LNCaP clone FGC (cell line): ENCODE measurements around the gene CCPG1.

ENCODE experiments used
- DNase-seq: peaks from one replicate; pipeline ENCODE4 v3.0.0-alpha.2; 2011; ENCODE audit warnings: low read depth
- H3K4me3 ChIP-seq: 2 replicates; pipeline ENCODE4 v1.5.1; 2011; ENCODE audit warnings: mild to moderate bottlenecking, low read depth, low read length, control low read depth
- CTCF ChIP-seq: IDR thresholded peaks from 2 replicates; pipeline ENCODE4 v1.5.1; 2012; ENCODE audit warnings: mild to moderate bottlenecking; ENCODE audit not compliant: control insufficient read depth, insufficient read depth; ENCODE audit errors: extremely low read depth

The CCPG1 gene

GRCh38 chr15:55334371-55334770 is 73.8 kb downstream of the CCPG1 start:
- no peak for TF ChIP-seq CTCF
- no peak for DNase-seq
- H3K4me3 ChIP-seq = no peak overlapping the region

GRCh38 chr15:55327387-55327786 is 80.8 kb downstream of the CCPG1 start:
- DNase-seq = no peak

GRCh38 chr15:55322467-55322866 is 85.7 kb downstream of the CCPG1 start:
- DNase-seq = no peak

More at GRCh38 chr15:55327387-55327786, 80.8 kb downstream of the CCPG1 start:
- TF ChIP-seq CTCF = no peak
- H3K4me3 ChIP-seq = no peak overlapping the region

GRCh38 chr15:55320963-55321362 is 87.2 kb downstream of the CCPG1 start:
- TF ChIP-seq CTCF = no peak
- H3K4me3 ChIP-seq = no peak overlapping the region
- DNase-seq = no peak

More at GRCh38 chr15:55322467-55322866, 85.7 kb downstream of the CCPG1 start:
- H3K4me3 ChIP-seq = no peak overlapping the region
- no peak for TF ChIP-seq CTCF

GRCh38 chr15:55320238-55320550 is 88.0 kb downstream of the CCPG1 start:
- no peak overlapping the region for H3K4me3 ChIP-seq
- DNase-seq = no peak
- no peak for TF ChIP-seq CTCF

GRCh38 chr15:55319537-55320237 is 88.5 kb downstream of the CCPG1 start:
- TF ChIP-seq CTCF = no peak
- H3K4me3 ChIP-seq = peak overlapping the region; percentile 77
- no peak for DNase-seq
